ENCODE measurements around the gene GABRP.

Gene GABRP, protein sequence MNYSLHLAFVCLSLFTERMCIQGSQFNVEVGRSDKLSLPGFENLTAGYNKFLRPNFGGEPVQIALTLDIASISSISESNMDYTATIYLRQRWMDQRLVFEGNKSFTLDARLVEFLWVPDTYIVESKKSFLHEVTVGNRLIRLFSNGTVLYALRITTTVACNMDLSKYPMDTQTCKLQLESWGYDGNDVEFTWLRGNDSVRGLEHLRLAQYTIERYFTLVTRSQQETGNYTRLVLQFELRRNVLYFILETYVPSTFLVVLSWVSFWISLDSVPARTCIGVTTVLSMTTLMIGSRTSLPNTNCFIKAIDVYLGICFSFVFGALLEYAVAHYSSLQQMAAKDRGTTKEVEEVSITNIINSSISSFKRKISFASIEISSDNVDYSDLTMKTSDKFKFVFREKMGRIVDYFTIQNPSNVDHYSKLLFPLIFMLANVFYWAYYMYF

DNA sequence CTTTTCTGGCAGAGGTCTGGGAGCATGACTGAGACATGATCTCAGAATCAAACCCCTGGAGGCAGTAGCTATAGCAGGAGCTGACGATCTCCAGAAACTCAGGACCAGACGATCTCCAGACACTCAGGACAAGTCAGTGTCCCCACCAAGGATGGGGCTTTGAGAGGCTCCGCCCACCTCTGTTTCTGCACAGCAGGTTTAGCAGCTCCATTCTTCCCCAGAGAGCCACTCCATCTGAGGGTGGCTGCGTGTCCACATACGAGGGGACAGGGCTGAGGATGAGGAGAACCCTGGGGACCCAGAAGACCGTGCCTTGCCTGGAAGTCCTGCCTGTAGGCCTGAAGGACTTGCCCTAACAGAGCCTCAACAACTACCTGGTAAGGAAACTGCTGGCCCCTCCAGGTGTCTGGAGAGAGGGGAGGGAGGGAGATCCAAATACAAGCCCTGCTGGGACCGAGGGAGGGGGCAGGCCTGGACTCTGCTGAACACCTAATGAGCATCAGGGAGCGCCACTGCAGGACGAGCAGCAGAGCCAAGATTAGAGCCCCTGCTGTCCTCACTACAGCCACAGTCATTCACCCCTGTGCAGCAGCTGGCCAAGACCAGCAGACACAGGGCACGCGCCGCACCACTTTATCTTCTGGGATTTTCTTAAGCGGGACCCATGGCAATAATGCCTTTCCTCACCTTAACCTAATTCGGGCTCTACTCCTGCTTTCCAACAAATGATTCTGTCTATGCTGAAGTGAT lies at the start of gene GABRP:
Gene GABRP, plus strand, starts transcription at position 228 of the 750 bp plus-strand sequence. CDS start 4,891 bp downstream, outside the sequence.
- intact Hi-C loops (cut with DNase I) = no loop called here
- DNase-seq = peak in 1 of 42 donors; percentile 19

GRCh38 chr5:170736966-170737365 lies 46.6 kb upstream of the GABRP start:
- DNase-seq = peak in 2 of 42 donors; percentile 17 to 25
- intact Hi-C loops (cut with DNase I) = no loop called here

GRCh38 chr5:170737591-170737990 lies 45.9 kb upstream of the GABRP start:
- intact Hi-C loops (cut with DNase I) = no loop called here
- peak in 1 of 42 donors; percentile 9 for DNase-seq

DNA sequence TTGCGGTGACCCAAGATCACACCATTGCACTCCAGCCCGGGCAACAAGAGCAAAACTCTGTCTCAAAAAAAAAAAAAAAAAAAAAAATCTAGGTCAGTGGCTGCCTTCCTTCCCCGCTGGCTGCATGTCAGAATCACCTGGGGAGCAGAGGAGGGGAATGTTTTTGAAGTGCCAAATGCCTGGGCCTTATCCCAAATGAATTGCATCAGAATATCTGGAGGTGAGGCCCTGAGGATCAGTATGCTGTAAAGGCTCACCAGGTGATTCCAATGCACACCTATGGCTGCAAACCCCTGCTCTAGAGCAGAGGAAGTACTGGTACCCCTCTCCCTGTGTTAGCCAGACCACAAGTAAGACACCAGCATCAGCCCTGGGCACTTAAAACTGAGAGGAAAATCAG lies 44.7 kb upstream of the GABRP start:
- peak in 2 of 42 donors; percentile 15 to 25 for DNase-seq

GRCh38 chr5:170739446-170739845 lies 44.1 kb upstream of the GABRP start:
- intact Hi-C loops (cut with DNase I) = no loop called here

More for the DNA sequence above, 44.7 kb upstream of the GABRP start:
- intact Hi-C loops (cut with DNase I) = no loop called here

GRCh38 chr5:170740551-170741205 lies 42.8 kb upstream of the GABRP start:
- peak in 2 of 42 donors; percentile 13 to 29 for DNase-seq
- intact Hi-C loops (cut with DNase I) = loop anchor here (10.0 kb wide), 1 partner anchor 594 kb away; no protein-coding TSS in a partner anchor

More at GRCh38 chr5:170739446-170739845, 44.1 kb upstream of the GABRP start:
- peak in 1 of 42 donors; percentile 31 for DNase-seq

DNA sequence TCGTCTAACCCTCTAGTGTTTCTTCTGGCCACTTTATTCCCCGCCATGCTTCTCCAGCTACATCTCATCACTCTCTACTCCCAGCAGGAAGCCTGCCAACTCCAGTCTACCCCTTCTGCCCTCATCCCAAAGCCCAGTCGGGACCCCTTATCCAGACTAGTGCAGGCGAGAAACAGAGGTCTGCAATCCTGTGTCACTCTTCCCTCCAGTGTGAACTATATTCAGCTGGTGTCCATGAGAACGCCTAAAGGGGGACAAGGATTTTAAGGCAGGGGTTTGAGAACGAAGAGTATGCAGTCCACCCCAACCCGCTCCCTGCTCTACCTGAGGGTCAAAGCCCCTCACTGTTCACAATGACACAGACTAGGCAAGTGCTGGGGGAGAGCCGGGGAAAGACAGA lies 41.7 kb upstream of the GABRP start:
- intact Hi-C loops (cut with DNase I) = loop anchor here (10.0 kb wide), 1 partner anchor 593 kb away; no protein-coding TSS in a partner anchor

GRCh38 chr5:170743876-170744212 lies 39.7 kb upstream of the GABRP start:
- intact Hi-C loops (cut with DNase I) = loop anchor here (10.0 kb wide), 1 partner anchor 591 kb away; no protein-coding TSS in a partner anchor
- peak in 1 of 42 donors; percentile 37 for DNase-seq

More for the DNA sequence above, 41.7 kb upstream of the GABRP start:
- peak in 2 of 42 donors; percentile 25 to 29 for DNase-seq

DNA sequence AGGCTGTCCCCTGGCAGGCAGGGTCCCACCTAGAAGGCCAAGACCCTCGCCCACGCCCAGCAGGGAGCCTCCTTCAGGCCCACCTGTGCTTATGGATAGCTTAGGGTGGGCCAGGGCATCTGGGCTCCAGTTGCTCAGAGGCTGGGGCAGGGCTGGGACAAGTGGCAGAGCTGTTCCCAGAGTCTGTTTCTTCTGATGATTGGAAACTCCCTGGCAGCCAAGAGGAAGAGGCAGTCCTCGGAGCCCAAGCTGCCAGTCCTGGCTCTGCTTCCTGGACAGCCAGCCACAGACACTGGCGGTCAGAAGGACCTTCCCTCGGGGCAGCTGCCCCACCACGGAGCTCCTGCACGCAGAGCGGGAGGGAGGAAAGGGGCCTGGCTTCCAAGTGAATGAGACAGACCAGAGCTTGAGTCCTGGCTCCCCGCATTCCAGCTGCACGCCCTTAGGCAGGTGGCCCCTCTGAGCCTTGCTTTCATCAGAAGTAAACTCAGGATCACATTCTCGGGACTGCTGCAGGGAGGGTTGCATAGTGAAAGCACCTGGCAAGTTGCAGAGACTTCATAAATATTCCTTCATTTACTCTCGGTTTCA lies 37.9 kb upstream of the GABRP start:
- DNase-seq = peak in 3 of 42 donors; percentile 8 to 36 (median 25)
- intact Hi-C loops (cut with DNase I) = loop anchor here (10.0 kb wide), 1 partner anchor 589 kb away; no protein-coding TSS in a partner anchor

DNA sequence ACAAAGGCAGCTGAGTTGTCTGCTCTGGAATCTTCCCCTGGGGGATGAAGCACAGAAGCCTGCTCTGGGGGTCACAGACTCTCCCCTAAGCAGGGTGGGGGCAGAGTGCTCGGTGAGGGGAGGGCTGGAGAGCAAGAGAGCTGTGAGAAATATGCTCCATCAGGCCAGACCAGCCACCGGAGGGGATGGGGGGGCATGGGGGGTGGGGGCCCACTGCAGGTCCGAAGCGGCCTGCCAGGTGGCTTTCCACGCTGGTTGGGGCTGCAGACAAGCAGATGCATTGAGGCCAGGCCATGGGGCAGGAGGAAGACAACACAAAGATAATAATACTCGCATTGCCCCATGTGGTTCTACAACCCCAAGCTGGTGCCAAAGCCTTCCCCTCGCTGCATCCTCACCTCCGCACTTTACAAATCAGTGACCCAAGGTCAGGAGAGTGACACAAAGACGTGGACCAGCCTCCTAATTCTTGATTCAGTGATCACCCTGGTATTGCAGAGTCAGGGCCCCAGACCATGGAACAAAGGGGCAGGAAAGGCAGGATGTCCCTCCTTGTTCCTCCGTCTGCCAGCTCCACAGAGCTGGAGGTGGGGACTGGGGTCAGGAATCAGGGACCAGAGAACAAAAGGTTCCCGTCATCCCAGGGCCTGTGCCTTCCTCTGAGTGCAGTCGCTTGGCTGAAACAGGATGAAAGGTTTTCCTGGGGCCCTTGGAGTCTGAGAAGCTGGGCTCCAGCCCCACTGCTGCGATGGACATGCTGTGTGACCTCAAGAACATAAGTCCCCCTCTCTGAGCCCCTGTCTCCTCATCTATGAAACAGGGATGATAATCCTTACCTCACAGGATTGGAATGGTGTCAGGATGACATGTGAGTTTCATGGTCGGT lies 37.2 kb upstream of the GABRP start:
- DNase-seq = peak in 3 of 42 donors; percentile 5 to 31 (median 22)
- intact Hi-C loops (cut with DNase I) = loop anchor here (10.0 kb wide), 1 partner anchor 588 kb away; no protein-coding TSS in a partner anchor

DNA sequence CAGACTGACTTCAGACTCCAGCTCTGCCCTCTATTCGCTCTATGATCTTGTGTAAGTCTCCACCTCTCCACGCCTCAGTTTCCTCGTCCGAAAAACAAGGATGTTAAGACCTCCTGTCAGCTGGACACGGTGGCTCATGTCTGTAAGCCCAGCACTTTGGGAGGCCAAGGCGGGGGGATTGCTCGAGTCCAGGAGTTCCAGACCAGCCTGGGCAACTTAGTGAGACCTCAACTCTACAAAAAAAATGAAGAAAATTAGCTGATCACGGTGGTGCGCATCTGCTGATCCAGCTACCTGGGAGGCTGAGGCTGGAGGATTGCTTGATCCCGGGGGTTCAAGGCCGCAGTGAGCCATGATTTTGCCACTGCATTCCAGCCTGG lies 36.6 kb upstream of the GABRP start:
- intact Hi-C loops (cut with DNase I) = loop anchor here (10.0 kb wide), 1 partner anchor 588 kb away; no protein-coding TSS in a partner anchor
- DNase-seq = peak in 3 of 42 donors; percentile 4 to 37 (median 34)

DNA sequence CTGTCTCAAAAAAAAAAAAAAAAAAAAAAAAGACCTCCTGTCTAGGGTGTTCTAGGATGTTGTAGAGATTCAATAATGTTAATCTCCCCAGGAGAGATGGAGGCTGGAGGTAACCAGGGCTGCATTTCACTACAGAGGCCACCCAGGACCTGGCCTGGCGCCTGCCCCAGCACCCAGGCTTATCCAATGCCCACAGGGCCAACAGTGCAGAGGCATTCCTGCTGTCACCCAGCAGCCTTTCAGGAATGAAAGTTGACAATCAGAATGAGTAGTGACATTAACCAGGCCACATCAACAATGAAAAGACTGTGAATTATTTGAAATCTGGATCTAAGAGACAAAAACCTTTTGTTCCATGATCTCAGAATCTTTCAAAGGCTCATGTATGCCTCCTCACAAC lies 36.2 kb upstream of the GABRP start:
- DNase-seq = peak in 1 of 42 donors; percentile 1
- intact Hi-C loops (cut with DNase I) = loop anchor here (10.0 kb wide), 1 partner anchor 587 kb away; no protein-coding TSS in a partner anchor

DNA sequence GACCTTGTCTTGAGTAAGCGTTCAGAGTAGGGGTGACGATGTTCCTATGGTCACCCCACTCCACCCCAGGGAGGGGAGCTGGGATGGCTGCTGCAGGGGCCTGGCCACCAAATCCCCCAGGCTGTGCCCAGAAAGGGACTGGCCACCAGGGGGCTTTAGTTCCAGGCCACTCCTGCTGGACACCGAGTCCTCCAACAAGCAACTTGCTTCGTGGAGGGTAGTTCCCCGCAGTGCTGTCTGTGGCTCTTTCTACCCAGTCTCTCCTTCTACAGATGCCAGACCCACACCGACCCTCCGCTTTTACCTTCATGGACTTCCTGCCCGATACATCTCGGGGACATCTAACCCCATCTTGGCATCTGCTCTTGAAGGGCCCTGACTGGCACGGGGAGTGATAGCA lies 35.7 kb upstream of the GABRP start:
- intact Hi-C loops (cut with DNase I) = loop anchor here (10.0 kb wide), 1 partner anchor 587 kb away; no protein-coding TSS in a partner anchor
- DNase-seq = peak in 3 of 42 donors; percentile 9 to 44 (median 27)

- intact Hi-C loops (cut with DNase I) = loop anchor here (10.0 kb wide), 1 partner anchor 586 kb away; no protein-coding TSS in a partner anchor
Measured at GRCh38 chr5:170748951-170749471, 34.5 kb upstream of the GABRP start.

DNA sequence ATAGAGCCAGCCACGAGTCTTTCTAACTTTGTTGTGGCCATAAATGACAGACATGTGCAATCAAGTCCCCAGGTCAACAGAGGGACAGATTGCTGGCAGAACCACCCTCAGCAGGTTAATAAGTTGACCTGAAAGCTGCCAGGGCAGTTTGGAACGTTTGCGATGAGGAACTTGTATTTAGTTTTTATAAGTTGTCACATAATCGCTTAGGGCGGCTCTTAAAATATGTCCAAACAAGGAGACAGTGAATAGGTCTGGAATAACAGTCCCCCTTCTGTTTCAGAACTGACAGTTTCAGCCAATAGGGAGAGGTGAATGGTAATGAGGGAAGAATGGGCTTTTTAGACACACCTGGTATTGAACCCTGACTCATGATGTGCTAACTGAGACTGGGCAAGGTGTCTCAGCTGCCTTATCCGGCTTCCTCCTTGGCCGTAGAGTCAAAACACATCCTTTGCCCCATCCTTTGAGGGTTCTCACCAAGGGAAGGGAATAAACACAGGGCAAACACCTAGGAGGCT lies 33.6 kb upstream of the GABRP start:
- intact Hi-C loops (cut with DNase I) = loop anchor here (10.0 kb wide), 1 partner anchor 585 kb away; no protein-coding TSS in a partner anchor
- DNase-seq = peak in 2 of 42 donors; percentile 1 to 10

More at GRCh38 chr5:170748951-170749471, 34.5 kb upstream of the GABRP start:
- DNase-seq = peak in 3 of 42 donors; percentile 1 to 35 (median 28)

DNA sequence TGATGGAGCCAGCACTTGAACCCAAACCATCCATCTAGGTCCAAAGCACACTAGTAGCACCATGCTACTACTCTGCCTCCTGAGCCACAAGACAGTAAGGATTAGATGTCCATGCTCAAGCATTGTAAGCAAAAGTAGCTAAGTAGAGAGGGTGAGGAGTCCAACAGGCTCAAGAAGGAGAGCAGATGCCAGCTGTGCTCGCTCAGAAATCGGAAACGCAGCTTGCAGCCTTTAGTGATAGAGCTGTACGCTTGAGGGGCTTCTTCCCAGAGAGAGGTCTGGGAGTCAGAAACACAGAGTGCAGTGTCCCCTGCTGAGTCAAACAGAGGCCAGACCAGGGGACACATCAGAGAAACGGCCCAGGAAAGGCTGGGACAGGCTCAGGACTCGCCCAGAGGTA lies 32.7 kb upstream of the GABRP start:
- DNase-seq = peak in 1 of 42 donors; percentile 30
- intact Hi-C loops (cut with DNase I) = no loop called here

GRCh38 chr5:170751631-170752030 lies 31.9 kb upstream of the GABRP start:
- peak in 1 of 42 donors; percentile 36 for DNase-seq
- intact Hi-C loops (cut with DNase I) = no loop called here

All from head of caudate nucleus (tissue), 42 donors.